Adipocyte (in vitro differentiated cells): ENCODE measurements around the gene MAPK7.

Source experiments
- DNase-seq: peaks from one replicate; pipeline ENCODE4 v3.0.0-alpha.2; 2015; ENCODE audit warnings: low read depth
- H3K27me3 ChIP-seq: replicated peaks from 2 replicates; pipeline ENCODE4 v1.7.0; 2013; ENCODE audit warnings: mild to moderate bottlenecking, low read length, moderate library complexity; ENCODE audit not compliant: control insufficient read depth, insufficient read depth
- H3K36me3 ChIP-seq: 2 replicates; pipeline ENCODE4 v1.7.0; 2013; ENCODE audit warnings: low read length, mild to moderate bottlenecking, moderate library complexity; ENCODE audit not compliant: control insufficient read depth, insufficient read depth, severe bottlenecking
- H3K4me1 ChIP-seq: 2 replicates; pipeline ENCODE4 v1.7.0; 2013; ENCODE audit warnings: mild to moderate bottlenecking, low read length, moderate library complexity; ENCODE audit not compliant: control insufficient read depth, insufficient read depth
- H3K4me3 ChIP-seq: 2 replicates; pipeline ENCODE4 v1.7.0; 2013; ENCODE audit warnings: mild to moderate bottlenecking, low read length, moderate library complexity
- H3K9ac ChIP-seq: 2 replicates; pipeline ENCODE4 v1.7.0; 2013; ENCODE audit warnings: mild to moderate bottlenecking, low read length, moderate library complexity
- H3K9me3 ChIP-seq: 2 replicates; pipeline ENCODE4 v1.7.0; 2013; ENCODE audit warnings: mild to moderate bottlenecking, low read length, moderate library complexity; ENCODE audit not compliant: control insufficient read depth

Gene MAPK7

GRCh38 chr17:19408346-19408710, 30.0 kb downstream of the MAPK7 start:
- H3K9me3 ChIP-seq: no peaks in the 10 kb centered on the region
- no peaks in the 10 kb centered on the region for H3K27me3 ChIP-seq
- no peaks in the 10 kb centered on the region for H3K4me1 ChIP-seq
- no peak overlapping the region for H3K9ac ChIP-seq
- no peak for DNase-seq
- no peaks in the 10 kb centered on the region for H3K36me3 ChIP-seq
- no peak overlapping the region for H3K4me3 ChIP-seq

DNA sequence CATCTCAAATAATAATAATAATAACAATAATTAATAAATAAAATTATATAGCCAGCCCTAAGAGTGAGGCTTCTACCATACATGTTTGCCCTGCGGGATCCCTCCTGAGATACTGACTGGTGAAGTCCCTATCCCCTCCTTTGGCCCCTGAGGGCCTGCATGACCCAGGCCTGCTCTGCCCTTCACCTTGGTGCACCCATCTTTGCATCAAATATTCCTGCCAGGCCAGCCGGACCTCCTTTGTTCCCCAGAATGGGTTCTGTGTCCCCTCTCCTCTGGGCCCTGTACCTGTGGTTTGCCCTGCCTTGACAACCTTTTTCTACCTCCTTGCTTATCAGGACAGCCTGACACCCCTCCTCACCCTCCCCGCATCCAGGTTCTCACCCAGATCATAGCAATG, 30.8 kb downstream of the MAPK7 start:
- Histone ChIP-seq H3K4me3 (no peak overlapping the region), H3K27me3 (no peaks in the 10 kb centered on the region), H3K9me3 (no peaks in the 10 kb centered on the region), H3K36me3 (no peaks in the 10 kb centered on the region), H3K9ac (no peak overlapping the region), H3K4me1 (no peaks in the 10 kb centered on the region)
- DNase-seq: no peak

DNA sequence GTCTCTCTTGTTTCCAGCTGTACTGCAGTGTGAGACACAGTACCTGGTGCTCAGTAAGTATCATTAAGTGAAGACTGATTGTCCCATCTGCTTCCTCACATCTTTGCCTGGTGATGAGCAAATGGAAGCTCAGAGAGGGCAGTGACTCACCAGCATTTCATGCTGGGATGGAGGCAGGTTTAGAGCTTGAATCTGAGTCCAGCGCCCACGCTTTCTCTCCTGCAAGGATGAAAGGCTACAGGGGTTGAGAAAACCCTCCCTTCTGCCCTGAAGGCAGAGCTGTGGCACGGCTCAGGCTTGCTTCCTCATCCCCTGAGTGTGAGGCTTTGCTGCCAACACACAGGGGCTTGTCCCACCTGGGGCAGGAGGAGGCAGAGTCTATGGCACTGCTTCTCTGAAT, 31.2 kb downstream of the MAPK7 start:
- DNase-seq: peak; percentile 71
- H3K27me3 ChIP-seq: no peaks in the 10 kb centered on the region
- no peak overlapping the region for H3K9ac ChIP-seq
- H3K4me3 ChIP-seq: no peak overlapping the region
- H3K36me3 ChIP-seq: no peaks in the 10 kb centered on the region
- H3K4me1 ChIP-seq: no peaks in the 10 kb centered on the region
- no peaks in the 10 kb centered on the region for H3K9me3 ChIP-seq

DNA sequence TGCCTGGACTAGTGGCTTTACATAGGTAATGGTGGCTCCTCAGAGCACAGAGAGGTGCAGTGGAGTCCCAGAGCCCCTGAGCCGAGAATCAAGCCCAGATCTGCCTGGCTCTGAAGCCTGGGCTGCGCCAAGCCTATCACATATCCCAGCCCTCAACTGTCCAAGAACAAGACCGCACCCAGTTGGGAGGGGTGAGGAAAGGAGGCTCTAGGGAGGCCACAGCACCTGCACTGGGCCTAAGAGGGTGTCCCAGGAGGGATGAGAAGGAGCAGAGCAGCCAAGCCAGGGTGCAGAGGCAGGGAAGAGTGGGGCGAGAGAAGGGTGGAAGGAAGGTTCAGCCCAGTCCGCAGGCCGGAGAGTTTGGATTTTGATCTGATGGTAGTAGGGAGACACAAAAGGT, 31.8 kb downstream of the MAPK7 start:
- no peak for DNase-seq
- Histone ChIP-seq H3K4me3 (no peak overlapping the region), H3K4me1 (no peaks in the 10 kb centered on the region), H3K9ac (no peak overlapping the region), H3K9me3 (no peaks in the 10 kb centered on the region), H3K27me3 (no peaks in the 10 kb centered on the region), H3K36me3 (no peaks in the 10 kb centered on the region)

GRCh38 chr17:19410875-19411620, 32.8 kb downstream of the MAPK7 start, which contains the start of gene RNF112:
Gene RNF112, plus strand, starts transcription at chr17:19411232. Its CDS starts 177 bp downstream, at chr17:19411409.
- no peak within 1 kb of the TSS for H3K9ac ChIP-seq
- no peaks in the 10 kb centered on the region for H3K4me1 ChIP-seq
- peak; percentile 34 for DNase-seq
- no peaks in the 10 kb centered on the region for H3K36me3 ChIP-seq
- no peaks in the 10 kb centered on the region for H3K27me3 ChIP-seq
- H3K9me3 ChIP-seq: no peaks in the 10 kb centered on the region
- no peak within 1 kb of the TSS for H3K4me3 ChIP-seq

- Histone ChIP-seq H3K4me3 (no peak overlapping the region), H3K4me1 (no peaks in the 10 kb centered on the region), H3K9me3 (no peaks in the 10 kb centered on the region), H3K27me3 (no peaks in the 10 kb centered on the region), H3K9ac (no peak overlapping the region), H3K36me3 (no peaks in the 10 kb centered on the region)
- DNase-seq: no peak
Measured at GRCh38 chr17:19411631-19412030, 33.3 kb downstream of the MAPK7 start.

DNA sequence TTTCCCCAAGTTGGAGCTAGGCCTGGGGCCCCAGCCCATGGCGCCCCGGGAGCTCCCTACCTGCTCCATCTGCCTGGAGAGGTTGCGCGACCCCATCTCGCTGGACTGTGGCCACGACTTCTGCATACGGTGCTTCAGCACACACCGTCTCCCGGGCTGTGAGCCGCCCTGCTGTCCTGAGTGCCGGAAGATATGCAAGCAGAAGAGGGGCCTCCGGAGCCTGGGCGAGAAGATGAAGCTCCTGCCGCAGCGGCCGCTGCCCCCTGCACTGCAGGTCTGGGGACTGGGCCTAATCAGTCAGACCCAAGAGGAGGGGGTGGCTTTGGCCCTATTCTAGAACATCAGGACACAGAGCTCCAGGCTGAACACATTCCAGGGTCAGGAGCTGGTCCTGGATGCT, 34.2 kb downstream of the MAPK7 start:
- Histone ChIP-seq H3K9me3 (no peaks in the 10 kb centered on the region), H3K36me3 (no peaks in the 10 kb centered on the region), H3K4me1 (no peaks in the 10 kb centered on the region), H3K27me3 (no peaks in the 10 kb centered on the region), H3K4me3 (no peak overlapping the region), H3K9ac (no peak overlapping the region)
- DNase-seq: no peak

- H3K9me3 ChIP-seq: no peaks in the 10 kb centered on the region
- peaks cover 4% of the 10 kb centered on the region for H3K4me1 ChIP-seq
- no peak overlapping the region for H3K4me3 ChIP-seq
- no peaks in the 10 kb centered on the region for H3K36me3 ChIP-seq
- DNase-seq: no peak
- no peak overlapping the region for H3K9ac ChIP-seq
- H3K27me3 ChIP-seq: no peaks in the 10 kb centered on the region
Measured at GRCh38 chr17:19412984-19413383, 34.7 kb downstream of the MAPK7 start.

DNA sequence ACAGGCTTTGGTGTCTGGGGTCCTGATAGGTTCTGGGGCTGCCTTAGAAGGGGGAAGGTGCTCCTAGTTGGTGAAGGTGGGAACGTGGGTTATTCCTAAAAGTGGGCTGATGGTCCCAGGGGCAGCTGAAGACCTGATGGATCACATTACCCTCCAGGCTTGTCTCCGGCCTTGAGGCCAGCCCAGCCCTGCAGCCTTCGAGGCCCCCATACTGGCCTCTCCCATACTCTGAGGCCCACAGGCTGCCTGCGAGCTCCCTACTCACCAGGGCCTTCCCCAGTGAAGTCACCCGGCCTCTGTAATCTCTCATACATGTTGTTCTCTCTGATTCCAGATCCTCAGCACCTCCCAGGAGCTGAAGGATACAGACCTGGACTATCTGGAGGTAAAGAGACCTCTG, 35.5 kb downstream of the MAPK7 start:
- no peak overlapping the region for H3K4me3 ChIP-seq
- peaks cover 12% of the 10 kb centered on the region for H3K4me1 ChIP-seq
- H3K9me3 ChIP-seq: no peaks in the 10 kb centered on the region
- no peak overlapping the region for H3K9ac ChIP-seq
- DNase-seq: no peak
- H3K36me3 ChIP-seq: no peaks in the 10 kb centered on the region
- H3K27me3 ChIP-seq: no peaks in the 10 kb centered on the region

- Histone ChIP-seq H3K36me3 (no peaks in the 10 kb centered on the region), H3K4me1 (peaks cover 16% of the 10 kb centered on the region), H3K9me3 (no peaks in the 10 kb centered on the region), H3K27me3 (no peaks in the 10 kb centered on the region), H3K4me3 (no peak overlapping the region), H3K9ac (no peak overlapping the region)
- DNase-seq: no peak
Measured at GRCh38 chr17:19414396-19415280, 36.3 kb downstream of the MAPK7 start.

DNA sequence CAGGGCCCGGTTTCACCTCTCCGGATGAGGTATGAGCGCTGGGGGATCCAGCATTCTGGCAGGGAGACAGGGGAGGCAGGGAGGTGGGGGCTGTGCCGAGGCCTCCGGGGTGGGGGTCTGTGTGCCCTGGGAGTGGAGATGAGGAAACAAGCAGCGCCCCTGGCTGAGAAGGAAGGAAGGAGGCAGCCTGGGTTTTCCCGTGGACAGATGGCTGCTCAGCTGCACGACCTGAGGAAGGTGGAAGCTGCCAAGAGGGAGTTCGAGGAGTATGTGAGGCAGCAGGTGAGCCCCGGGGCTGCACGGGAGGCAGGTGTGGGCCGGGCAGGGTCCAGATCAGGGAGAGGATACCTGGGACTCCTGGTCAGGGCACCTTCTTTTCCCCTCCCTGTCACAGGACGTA, 37.0 kb downstream of the MAPK7 start:
- Histone ChIP-seq H3K36me3 (no peaks in the 10 kb centered on the region), H3K9me3 (no peaks in the 10 kb centered on the region), H3K27me3 (no peaks in the 10 kb centered on the region), H3K4me3 (no peak overlapping the region), H3K4me1 (peaks cover 16% of the 10 kb centered on the region), H3K9ac (no peak overlapping the region)
- no peak for DNase-seq
